ENCODE measurements around the gene ZNF207. TPM values are rescaled to one million over a fixed set of nuclear protein-coding genes. Genes with fewer than 3 reads are reported as not detected.
A peak's percentile ranks its signal among the peaks of the same experiment; 100 is the strongest.

The ZNF207 gene
- total and polyA plus RNA-seq, 2 of the 8 experiments (the other 6 are each of a cell fraction or from before 2014, with no cell fraction given): 268 to 286 TPM

GRCh38 chr17:32317353-32317752 is 32.6 kb upstream of the ZNF207 start:
- Histone ChIP-seq H2AFZ (ENCODE audit: low read length) (no peak overlapping the region), H3K9ac (replicated peaks in 1 of 4; ENCODE audit: extremely low read depth in 1 of 4, low read depth in 3 of 4, low read length in 3 of 4) (no peak overlapping the region), H2BK15ac (ENCODE audit: low read length) (peak overlapping the region; percentile 34; the same call in 1 of the 2 replicates), H3K27me3 (replicated peaks in 1 of 4; ENCODE audit: control insufficient read depth in 3 of 4, extremely low read depth in 1 of 4, insufficient read depth in 3 of 4, low read length in 3 of 4) (no peaks in the 10 kb centered on the region), H3K79me1 (ENCODE audit: low read depth, low read length) (no peaks in the 10 kb centered on the region), H3K14ac (ENCODE audit: insufficient read length) (no peak overlapping the region), H3K27ac (ENCODE audit: low read depth, low read length) (no peak overlapping the region), H4K91ac (replicated peaks; ENCODE audit: insufficient read length, low read length) (no peak overlapping the region), H3K56ac (replicated peaks; ENCODE audit: insufficient read length, low read depth, low read length) (no peak overlapping the region), H3K4me2 (ENCODE audit: insufficient read depth in 1 of 2, low read depth in 2 of 2, low read length in 2 of 2) (no peak overlapping the region), H2BK5ac (ENCODE audit: low read depth, low read length) (no peak overlapping the region), H3K4me3 (ENCODE audit: extremely low read depth in 1 of 4, insufficient read depth in 2 of 4, low read depth in 3 of 4, low read length in 4 of 4) (no peak overlapping the region), H2BK20ac (ENCODE audit: low read length) (no peak overlapping the region), H3K18ac (ENCODE audit: extremely low read depth, low read length) (no peak overlapping the region), H2BK12ac (ENCODE audit: low read depth, low read length) (no peak overlapping the region), H3K36me3 (ENCODE audit: control insufficient read depth in 2 of 4, insufficient read depth in 4 of 4, low read length in 3 of 4) (peaks cover 0 to 5% (median 0%) of the 10 kb centered on the region in 4 experiments; a peak in 1 of 8 replicates), H3K23ac (ENCODE audit: insufficient read length) (no peak overlapping the region), H2AK5ac (ENCODE audit: low read depth, low read length) (no peak overlapping the region), H3K79me2 (ENCODE audit: control insufficient read depth in 1 of 2, insufficient read depth in 2 of 2, low read length in 2 of 2) (no peaks in the 10 kb centered on the region), H3K4ac (replicated peaks; ENCODE audit: insufficient read length, low read depth, low read length) (no peak overlapping the region), H4K8ac (ENCODE audit: extremely low read depth, insufficient read depth, low read length) (no peak overlapping the region), H3K9me3 (ENCODE audit: insufficient read depth in 2 of 2, low read depth in 1 of 2, low read length in 1 of 2) (no peaks in the 10 kb centered on the region), H3K23me2 (ENCODE audit: low read depth, low read length) (no peaks in the 10 kb centered on the region), H3K4me1 (replicated peaks in 1 of 4; ENCODE audit: control insufficient read depth in 3 of 4, insufficient read depth in 4 of 4, low read length in 3 of 4) (peaks cover 0 to 3% (median 0%) of the 10 kb centered on the region in 4 experiments; a peak in 1 of 7 replicates), H2BK120ac (replicated peaks; ENCODE audit: low read depth, low read length) (no peak overlapping the region), H4K20me1 (replicated peaks in 1 of 2; ENCODE audit: control insufficient read depth in 1 of 2, insufficient read depth in 2 of 2, low read length in 2 of 2) (no peaks in the 10 kb centered on the region), H4K5ac (ENCODE audit: insufficient read length, low read depth, low read length) (no peak overlapping the region)
- WGBS, 2 experiments (ENCODE audit: extremely low coverage in 1 of 2, insufficient coverage in 1 of 2, insufficient read length in 1 of 2, insufficient replicate concordance in 2 of 2, low coverage in 1 of 2, low lambda C conversion rate in 2 of 2, missing lambda C conversion rate in 1 of 2): 92% methylated on average over 4 of the region's 4 CpGs; no CpG with 5 or more reads in 1 of the 2 experiments
- DNase-seq (ENCODE audit: low read depth in 1 of 2, low spot score in 2 of 2) (no peak), FAIRE-seq (no peak)
- ChIA-PET CTCF (ENCODE audit: partially characterized antibody) (interaction anchor here (0.5 to 13.3 kb wide), 10 partner anchors 11 to 89 kb away, joined by 3 to 170 read pairs (median 10); partner anchors contain the start of gene RHBDL3), POLR2A (ENCODE audit: partially characterized antibody) (interaction anchor here (1.2 to 1.6 kb wide), 2 partner anchors 9 to 52 kb away, joined by 3 read pairs; no protein-coding TSS in a partner anchor)
- TF ChIP-seq EZH2 (IDR thresholded peaks at IDR 0.05; ENCODE audit: low read depth, low read length, severe bottlenecking): no peak
- no peak for TF ChIP-seq JUND (IDR thresholded peaks at IDR 0.05; ENCODE audit: low read length)
- TF ChIP-seq SIRT6 (IDR thresholded peaks at IDR 0.05; ENCODE audit: low read length): no peak
